Measurements from ENCODE around the gene PRSS2. TPM values are rescaled to one million over a fixed set of nuclear protein-coding genes. Genes with fewer than 3 reads are reported as not detected.

The PRSS2 gene
- total and polyA plus RNA-seq, 4 donors = 0.21 TPM; not detected in 3

- no peak for DNase-seq (ENCODE audit: low spot score)
- H3K9ac ChIP-seq (ENCODE audit: low read depth in 1 of 2, low read length in 2 of 2) = no peak overlapping the region
- H3K4me1 ChIP-seq (ENCODE audit: control insufficient read depth in 4 of 4, insufficient read depth in 4 of 4, low read length in 3 of 4) = no peaks in the 10 kb centered on the region
- no peak overlapping the region for H3K27ac ChIP-seq (ENCODE audit: low read depth in 1 of 2, low read length in 2 of 2)
- H3K9me3 ChIP-seq (ENCODE audit: control insufficient read depth in 4 of 4, low read length in 3 of 4) = no peaks in the 10 kb centered on the region
- WGBS = 80% methylated on average over 2 of the region's 2 CpGs
- peaks cover 0 to 5% (median 3%) of the 10 kb centered on the region in 4 donors for H3K27me3 ChIP-seq (ENCODE audit: control insufficient read depth in 4 of 4, insufficient read depth in 4 of 4, low read length in 3 of 4)
- H3K36me3 ChIP-seq (ENCODE audit: control insufficient read depth in 4 of 4, insufficient read depth in 3 of 4, low read depth in 1 of 4, low read length in 3 of 4) = no peaks in the 10 kb centered on the region
- H3K4me3 ChIP-seq (ENCODE audit: low read depth in 1 of 3, low read length in 3 of 3) = no peak overlapping the region
- TF ChIP-seq SP1 (IDR thresholded peaks at IDR 0.05) (no peak), REST (IDR thresholded peaks at IDR 0.05) (no peak), GABPA (IDR thresholded peaks at IDR 0.05 in 1 of 2, conservative IDR thresholded peaks at IDR 0.05 in 1 of 2) (no peak), TAF1 (conservative IDR thresholded peaks at IDR 0.05) (no peak)
Observed at GRCh38 chr7:142789441-142789840, 18.7 kb downstream of the PRSS2 start.

GRCh38 chr7:142790056-142790455 is 19.3 kb downstream of the PRSS2 start:
- Histone ChIP-seq H3K4me3 (ENCODE audit: low read depth in 1 of 3, low read length in 3 of 3) (no peak overlapping the region), H3K27me3 (ENCODE audit: control insufficient read depth in 4 of 4, insufficient read depth in 4 of 4, low read length in 3 of 4) (peaks cover 0 to 5% (median 5%) of the 10 kb centered on the region in 4 donors), H3K9ac (ENCODE audit: low read depth in 1 of 2, low read length in 2 of 2) (no peak overlapping the region), H3K4me1 (ENCODE audit: control insufficient read depth in 4 of 4, insufficient read depth in 4 of 4, low read length in 3 of 4) (no peaks in the 10 kb centered on the region), H3K36me3 (ENCODE audit: control insufficient read depth in 4 of 4, insufficient read depth in 3 of 4, low read depth in 1 of 4, low read length in 3 of 4) (no peaks in the 10 kb centered on the region), H3K27ac (ENCODE audit: low read depth in 1 of 2, low read length in 2 of 2) (no peak overlapping the region), H3K9me3 (ENCODE audit: control insufficient read depth in 4 of 4, low read length in 3 of 4) (no peaks in the 10 kb centered on the region)
- TF ChIP-seq ATF3 (IDR thresholded peaks at IDR 0.05) (no peak), TAF1 (conservative IDR thresholded peaks at IDR 0.05) (no peak), NR2F2 (IDR thresholded peaks at IDR 0.05) (no peak)
- DNase-seq (ENCODE audit: low spot score) = no peak
- 89% methylated on average over 3 of the region's 3 CpGs for WGBS

GRCh38 chr7:142790555-142790954 is 19.8 kb downstream of the PRSS2 start:
- no peak overlapping the region for H3K27ac ChIP-seq (ENCODE audit: low read depth in 1 of 2, low read length in 2 of 2)
- H3K27me3 ChIP-seq (ENCODE audit: control insufficient read depth in 4 of 4, insufficient read depth in 4 of 4, low read length in 3 of 4) = peaks cover 0 to 5% (median 5%) of the 10 kb centered on the region in 4 donors
- H3K4me1 ChIP-seq (ENCODE audit: control insufficient read depth in 4 of 4, insufficient read depth in 4 of 4, low read length in 3 of 4) = no peaks in the 10 kb centered on the region
- DNase-seq (ENCODE audit: low spot score) = no peak
- H3K9ac ChIP-seq (ENCODE audit: low read depth in 1 of 2, low read length in 2 of 2) = no peak overlapping the region
- TF ChIP-seq FOXA2 (IDR thresholded peaks at IDR 0.05) = no peak
- TF ChIP-seq MAX (IDR thresholded peaks at IDR 0.05) = no peak
- no peak for TF ChIP-seq HNF4G (IDR thresholded peaks at IDR 0.05)
- TF ChIP-seq YY1 (IDR thresholded peaks at IDR 0.05) = no peak
- TF ChIP-seq TAF1 (conservative IDR thresholded peaks at IDR 0.05) = no peak
- TF ChIP-seq RAD21 (IDR thresholded peaks at IDR 0.05) = no peak
- TF ChIP-seq ATF3 (IDR thresholded peaks at IDR 0.05) = no peak
- no peak for TF ChIP-seq SP1 (IDR thresholded peaks at IDR 0.05)
- TF ChIP-seq ZBTB33 (IDR thresholded peaks at IDR 0.05) = no peak
- no peak for TF ChIP-seq HNF4A (conservative IDR thresholded peaks at IDR 0.05)
- TF ChIP-seq EGR1 (IDR thresholded peaks at IDR 0.05; ENCODE audit: low read depth in 2 of 2) = no peak
- no peaks in the 10 kb centered on the region for H3K9me3 ChIP-seq (ENCODE audit: control insufficient read depth in 4 of 4, low read length in 3 of 4)
- H3K4me3 ChIP-seq (ENCODE audit: low read depth in 1 of 3, low read length in 3 of 3) = no peak overlapping the region
- no peaks in the 10 kb centered on the region for H3K36me3 ChIP-seq (ENCODE audit: control insufficient read depth in 4 of 4, insufficient read depth in 3 of 4, low read depth in 1 of 4, low read length in 3 of 4)
- 91% methylated on average over 1 of the region's 1 CpG for WGBS
